Measurements from ENCODE around the gene C9orf43. TPM values are rescaled to one million over a fixed set of nuclear protein-coding genes. Genes with fewer than 3 reads are reported as not detected.
"Not testable (repeated sequence)": the region's sequence is repeated elsewhere in the genome, so short reads cannot be mapped to it uniquely, and the experiment has no call there.

The C9orf43 gene
- total and polyA plus RNA-seq, 4 donors = 0.27 to 1.2 (median 0.51) TPM

DNA sequence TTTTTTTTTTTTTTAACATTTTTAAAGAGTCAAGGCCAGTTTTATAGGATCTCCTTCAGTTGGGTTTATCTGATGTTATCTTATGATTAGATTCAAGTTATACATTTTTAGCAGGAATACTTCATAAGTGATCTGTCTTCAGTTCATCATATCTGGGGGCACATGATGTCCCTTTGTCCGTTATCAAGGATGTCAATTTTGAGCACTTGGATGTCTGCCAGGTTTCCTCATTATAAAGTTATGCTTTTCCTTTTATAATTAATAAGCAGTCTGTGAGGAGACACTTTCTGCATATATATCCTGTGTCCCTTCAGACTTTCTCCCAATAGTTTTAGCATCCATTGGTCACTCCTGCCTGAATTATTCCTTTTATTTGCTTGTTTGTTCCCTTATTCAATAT, 45.6 kb upstream of the C9orf43 start:
- no peaks in the 10 kb centered on the region for H3K9me3 ChIP-seq (ENCODE audit: control insufficient read depth in 4 of 4, insufficient read depth in 3 of 4, low read length in 3 of 4)
- TF ChIP-seq, protein P1, sequence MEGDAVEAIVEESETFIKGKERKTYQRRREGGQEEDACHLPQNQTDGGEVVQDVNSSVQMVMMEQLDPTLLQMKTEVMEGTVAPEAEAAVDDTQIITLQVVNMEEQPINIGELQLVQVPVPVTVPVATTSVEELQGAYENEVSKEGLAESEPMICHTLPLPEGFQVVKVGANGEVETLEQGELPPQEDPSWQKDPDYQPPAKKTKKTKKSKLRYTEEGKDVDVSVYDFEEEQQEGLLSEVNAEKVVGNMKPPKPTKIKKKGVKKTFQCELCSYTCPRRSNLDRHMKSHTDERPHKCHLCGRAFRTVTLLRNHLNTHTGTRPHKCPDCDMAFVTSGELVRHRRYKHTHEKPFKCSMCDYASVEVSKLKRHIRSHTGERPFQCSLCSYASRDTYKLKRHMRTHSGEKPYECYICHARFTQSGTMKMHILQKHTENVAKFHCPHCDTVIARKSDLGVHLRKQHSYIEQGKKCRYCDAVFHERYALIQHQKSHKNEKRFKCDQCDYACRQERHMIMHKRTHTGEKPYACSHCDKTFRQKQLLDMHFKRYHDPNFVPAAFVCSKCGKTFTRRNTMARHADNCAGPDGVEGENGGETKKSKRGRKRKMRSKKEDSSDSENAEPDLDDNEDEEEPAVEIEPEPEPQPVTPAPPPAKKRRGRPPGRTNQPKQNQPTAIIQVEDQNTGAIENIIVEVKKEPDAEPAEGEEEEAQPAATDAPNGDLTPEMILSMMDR (IDR thresholded peaks at IDR 0.05; ENCODE audit: control extremely low read depth, extremely low read depth) = no peak
- no peak overlapping the region for H3K9ac ChIP-seq (ENCODE audit: insufficient read depth in 1 of 2, low read length in 2 of 2)
- H3K4me1 ChIP-seq (ENCODE audit: control insufficient read depth in 5 of 5, insufficient read depth in 5 of 5, low read length in 5 of 5) = no peaks in the 10 kb centered on the region
- DNase-seq (peak in 1 of 3 donors; percentile 10), ATAC-seq (ENCODE audit: insufficient read depth, low FRiP score) (no peak)
- WGBS, 2 donors = 36 to 51% methylated on average over 1 of the region's 1 CpG
- no peak overlapping the region for H3K4me3 ChIP-seq
- H3K27ac ChIP-seq (ENCODE audit: low read depth in 1 of 2, low read length in 1 of 2) = no peak overlapping the region
- H3K36me3 ChIP-seq (ENCODE audit: control insufficient read depth in 4 of 4, insufficient read depth in 4 of 4, low read length in 4 of 4) = no peaks in the 10 kb centered on the region
- H3K27me3 ChIP-seq (ENCODE audit: control insufficient read depth in 3 of 3, insufficient read depth in 3 of 3, low read length in 2 of 3) = no peaks in the 10 kb centered on the region

DNA sequence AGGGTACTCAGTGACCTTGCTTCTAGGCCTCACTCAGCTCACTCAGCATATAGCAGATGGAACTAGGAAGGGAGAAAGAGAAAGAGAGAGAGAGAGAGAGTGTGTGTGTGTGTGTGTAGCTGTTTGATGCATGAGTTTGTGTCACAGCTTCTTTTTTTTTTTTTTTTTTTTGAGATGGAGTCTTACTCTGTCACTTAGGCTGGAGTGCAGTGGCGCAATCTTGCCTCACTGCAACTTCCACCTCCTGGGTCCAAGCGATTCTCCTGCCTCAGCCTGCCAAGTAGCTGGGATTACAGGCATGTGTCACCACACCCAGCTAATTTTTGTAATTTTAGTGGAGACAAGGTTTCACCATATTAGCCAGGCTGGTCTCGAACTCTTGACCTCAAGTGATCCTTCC, 44.9 kb upstream of the C9orf43 start:
- WGBS, 2 donors = 29 to 65% methylated on average over 3 of the region's 3 CpGs
- H3K4me1 ChIP-seq (ENCODE audit: control insufficient read depth in 5 of 5, insufficient read depth in 5 of 5, low read length in 5 of 5); H3K27me3 ChIP-seq (ENCODE audit: control insufficient read depth in 3 of 3, insufficient read depth in 3 of 3, low read length in 2 of 3); H3K9ac ChIP-seq (ENCODE audit: insufficient read depth in 1 of 2, low read length in 2 of 2); H3K27ac ChIP-seq (ENCODE audit: low read depth in 1 of 2, low read length in 1 of 2); H3K4me3 ChIP-seq; DNase-seq; H3K36me3 ChIP-seq (ENCODE audit: control insufficient read depth in 4 of 4, insufficient read depth in 4 of 4, low read length in 4 of 4); H3K9me3 ChIP-seq (ENCODE audit: control insufficient read depth in 4 of 4, insufficient read depth in 3 of 4, low read length in 3 of 4); ATAC-seq (ENCODE audit: insufficient read depth, low FRiP score): not testable (repeated sequence)

DNA sequence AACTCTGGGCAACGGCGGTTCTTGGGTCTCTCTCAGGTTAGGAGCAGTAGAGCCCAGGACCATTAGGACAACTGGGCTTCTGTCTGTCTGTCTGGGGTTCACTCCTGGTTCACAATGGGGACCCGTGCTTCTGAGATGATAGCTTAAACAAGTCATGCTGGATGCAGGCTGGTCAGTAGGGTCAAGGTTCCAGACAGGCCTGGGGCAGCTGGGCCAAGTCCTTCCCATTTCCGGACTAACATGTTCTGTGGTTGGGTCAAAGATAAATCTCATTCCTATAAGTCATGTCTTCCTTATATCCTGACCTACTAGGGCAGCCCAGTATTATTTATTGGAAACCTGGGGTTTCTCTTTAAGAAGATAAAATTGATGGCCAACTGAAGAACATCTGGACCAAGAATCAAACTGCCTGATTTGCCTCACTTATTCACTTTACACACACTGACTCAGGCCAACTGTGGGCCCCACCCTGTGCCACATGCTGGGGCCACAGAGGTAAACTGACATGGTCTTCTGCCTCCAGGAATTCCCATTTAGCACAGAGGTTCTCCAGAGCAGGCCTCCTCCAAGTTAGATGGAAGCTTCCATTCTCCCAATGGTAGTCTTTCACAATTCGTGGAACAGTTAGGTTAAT, 42.1 kb upstream of the C9orf43 start:
- no peak overlapping the region for H3K4me3 ChIP-seq
- TF ChIP-seq, protein P1 (IDR thresholded peaks at IDR 0.05; ENCODE audit: control extremely low read depth, extremely low read depth) = no peak
- peaks cover 3 to 9% (median 4%) of the 10 kb centered on the region in 4 donors for H3K36me3 ChIP-seq (ENCODE audit: control insufficient read depth in 4 of 4, insufficient read depth in 4 of 4, low read length in 4 of 4)
- no peak for DNase-seq
- no peaks in the 10 kb centered on the region for H3K9me3 ChIP-seq (ENCODE audit: control insufficient read depth in 4 of 4, insufficient read depth in 3 of 4, low read length in 3 of 4)
- no peaks in the 10 kb centered on the region for H3K4me1 ChIP-seq (ENCODE audit: control insufficient read depth in 5 of 5, insufficient read depth in 5 of 5, low read length in 5 of 5)
- no peak for ATAC-seq (ENCODE audit: insufficient read depth, low FRiP score)
- no peak overlapping the region for H3K9ac ChIP-seq (ENCODE audit: insufficient read depth in 1 of 2, low read length in 2 of 2)
- H3K27me3 ChIP-seq (ENCODE audit: control insufficient read depth in 3 of 3, insufficient read depth in 3 of 3, low read length in 2 of 3) = no peaks in the 10 kb centered on the region
- 90 to 94% methylated on average over 5 of the region's 5 CpGs for WGBS, 2 donors
- H3K27ac ChIP-seq (ENCODE audit: low read depth in 1 of 2, low read length in 1 of 2) = no peak overlapping the region

DNA sequence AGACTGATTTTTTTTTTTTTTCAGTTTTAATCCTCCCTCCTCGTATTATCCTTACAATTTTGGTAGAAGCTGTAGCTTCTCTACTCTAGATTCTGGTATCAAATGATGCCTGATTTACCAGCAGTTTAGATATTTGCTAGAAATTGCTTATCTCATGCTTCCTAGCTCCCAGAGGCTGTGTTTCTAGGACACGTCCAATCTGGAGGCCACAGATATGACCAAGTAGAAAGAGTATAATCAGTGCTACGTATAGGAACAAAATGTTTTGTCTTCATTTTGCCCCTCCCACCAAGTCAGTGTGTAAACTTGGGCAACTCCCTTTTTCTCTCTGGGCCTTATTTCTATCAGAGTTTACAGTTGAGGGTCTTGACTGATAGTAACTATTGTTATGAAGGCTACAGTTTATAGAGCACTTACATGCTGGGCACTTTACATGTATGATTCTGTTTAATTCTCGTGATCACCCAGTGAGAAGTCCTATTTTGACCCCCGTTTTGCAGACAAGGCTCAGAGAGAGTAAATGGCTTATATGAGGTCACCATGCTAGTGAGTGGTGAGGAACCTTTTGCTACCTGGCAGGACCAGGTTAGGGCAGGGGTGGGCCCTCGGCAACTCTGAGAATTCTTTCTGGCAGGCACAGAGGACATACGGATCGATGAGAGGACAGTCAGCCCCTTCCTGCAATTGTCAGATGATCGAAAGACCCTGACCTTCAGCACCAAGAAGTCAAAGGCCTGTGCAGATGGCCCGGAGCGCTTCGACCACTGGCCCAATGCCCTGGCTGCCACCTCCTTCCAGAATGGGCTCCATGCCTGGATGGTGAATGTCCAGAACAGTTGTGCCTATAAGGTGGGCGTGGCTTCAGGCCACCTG, 41.3 kb upstream of the C9orf43 start:
- DNase-seq = no peak
- Histone ChIP-seq H3K9me3 (ENCODE audit: control insufficient read depth in 4 of 4, insufficient read depth in 3 of 4, low read length in 3 of 4) (no peaks in the 10 kb centered on the region), H3K27ac (ENCODE audit: low read depth in 1 of 2, low read length in 1 of 2) (no peak overlapping the region), H3K36me3 (ENCODE audit: control insufficient read depth in 4 of 4, insufficient read depth in 4 of 4, low read length in 4 of 4) (peaks cover 5 to 16% (median 8%) of the 10 kb centered on the region in 4 donors), H3K4me1 (ENCODE audit: control insufficient read depth in 5 of 5, insufficient read depth in 5 of 5, low read length in 5 of 5) (no peaks in the 10 kb centered on the region), H3K9ac (ENCODE audit: insufficient read depth in 1 of 2, low read length in 2 of 2) (no peak overlapping the region), H3K4me3 (no peak overlapping the region), H3K27me3 (ENCODE audit: control insufficient read depth in 3 of 3, insufficient read depth in 3 of 3, low read length in 2 of 3) (no peaks in the 10 kb centered on the region)
- WGBS, 2 donors = 74 to 82% methylated on average over 13 of the region's 13 CpGs
- ATAC-seq (ENCODE audit: insufficient read depth, low FRiP score) = no peak
- TF ChIP-seq, protein P1 (IDR thresholded peaks at IDR 0.05; ENCODE audit: control extremely low read depth, extremely low read depth) = no peak
